HG03097 (cell line): ENCODE results near the gene SERTAD1.

ENCODE experiments used
- ATAC-seq: cut with Tn5 transposase; IDR thresholded peaks from one replicate; pipeline ENCODE4 v1.9.1; 2021; ENCODE audit not compliant: unreplicated experiment, low FRiP score

The SERTAD1 gene

DNA sequence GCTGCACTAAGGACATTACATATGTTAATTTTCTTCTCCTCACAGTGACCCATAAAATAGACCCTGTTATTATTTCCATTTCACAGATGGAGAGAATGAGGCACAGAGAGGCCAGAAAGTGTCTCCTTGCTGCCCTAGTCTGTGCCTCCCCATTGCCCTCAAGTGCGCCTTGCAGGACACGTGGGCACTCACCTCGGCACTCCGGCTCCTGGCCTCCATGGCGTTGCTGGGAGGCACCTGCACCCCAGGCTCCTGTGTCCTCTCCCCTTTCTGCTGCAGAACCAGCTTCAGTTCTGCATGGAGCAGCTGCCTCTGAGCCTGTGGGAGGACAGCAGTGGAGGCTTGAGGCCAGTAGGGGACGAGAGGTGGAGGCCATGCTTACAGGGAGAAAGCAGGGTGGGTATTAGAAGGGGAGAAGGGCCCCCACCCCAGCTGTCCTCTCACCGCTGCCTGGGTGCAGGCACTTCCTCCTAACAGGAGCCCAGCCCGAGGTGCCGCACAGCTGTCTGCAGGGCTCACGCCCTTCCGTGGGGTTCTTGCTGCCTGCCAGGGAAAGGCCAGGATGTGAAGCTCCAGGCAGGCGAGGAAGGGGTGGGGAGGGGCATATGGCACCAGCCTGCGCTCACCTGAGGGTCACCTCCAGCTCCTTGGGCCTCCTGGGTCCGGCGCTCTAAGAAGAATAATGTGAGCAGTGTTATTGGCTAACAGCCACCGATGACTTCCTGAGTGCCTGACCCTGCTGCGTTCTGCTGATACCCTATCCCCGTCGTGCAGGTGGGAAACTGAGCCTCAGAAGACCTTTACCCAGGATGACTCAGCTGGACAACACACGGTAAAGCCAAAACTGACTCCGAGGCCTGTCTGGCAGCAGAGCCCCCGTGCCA, 17.8 kb downstream of the SERTAD1 start:
- ATAC-seq: no peak

DNA sequence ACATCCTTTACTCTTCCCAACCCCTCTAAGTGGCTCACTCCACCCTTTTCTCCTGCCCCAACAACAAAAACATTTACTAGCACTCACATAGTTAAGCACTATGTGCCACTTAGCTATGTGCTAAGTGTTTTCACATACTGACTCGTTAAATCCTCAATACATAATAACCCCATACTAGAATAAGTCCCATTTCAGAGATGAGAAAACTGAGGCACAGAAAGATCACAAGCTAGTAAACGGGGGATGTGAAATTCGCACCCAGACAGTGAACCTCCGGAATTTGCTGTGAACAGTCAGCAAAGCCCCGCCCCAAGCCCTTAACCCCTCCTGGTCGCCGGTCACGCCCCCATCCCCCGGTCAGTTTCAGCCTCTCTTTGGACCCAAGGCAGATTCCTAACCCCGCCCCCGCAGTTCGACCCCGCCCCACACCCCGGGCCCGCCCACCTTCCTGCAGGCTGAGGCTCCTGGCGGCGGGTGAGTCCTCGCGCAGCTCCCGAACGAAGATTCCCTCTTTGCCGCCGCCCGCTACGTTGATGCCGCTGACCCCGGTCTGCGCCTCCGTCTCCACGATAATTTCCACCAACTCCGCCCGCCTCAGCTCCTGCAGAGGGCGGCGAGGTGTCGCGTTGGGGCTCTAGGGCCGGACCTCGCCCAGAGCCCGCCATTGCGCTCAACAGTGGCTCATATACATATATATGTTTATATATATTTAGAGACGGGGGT, 22.4 kb downstream of the SERTAD1 start:
- ATAC-seq: peak; percentile 53

DNA sequence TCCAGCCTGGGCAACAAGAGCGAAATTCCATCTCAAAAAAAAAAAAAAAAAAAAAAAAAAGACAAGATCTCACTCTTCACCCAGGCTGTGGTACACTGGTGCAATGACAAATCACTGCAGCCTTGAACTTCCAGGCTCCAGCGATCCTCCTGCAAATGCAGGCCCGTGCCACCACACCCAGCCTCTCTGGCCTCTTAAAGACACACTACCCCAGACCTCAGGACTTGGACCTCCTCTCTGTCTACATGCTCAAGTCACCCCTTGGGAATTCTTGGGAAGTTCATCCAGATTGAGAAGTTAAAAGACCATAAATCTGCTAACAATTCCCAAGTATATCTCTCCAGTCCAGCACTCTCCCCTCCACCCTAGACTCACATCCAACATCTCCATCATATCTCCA, 25.2 kb downstream of the SERTAD1 start:
- ATAC-seq: no peak

DNA sequence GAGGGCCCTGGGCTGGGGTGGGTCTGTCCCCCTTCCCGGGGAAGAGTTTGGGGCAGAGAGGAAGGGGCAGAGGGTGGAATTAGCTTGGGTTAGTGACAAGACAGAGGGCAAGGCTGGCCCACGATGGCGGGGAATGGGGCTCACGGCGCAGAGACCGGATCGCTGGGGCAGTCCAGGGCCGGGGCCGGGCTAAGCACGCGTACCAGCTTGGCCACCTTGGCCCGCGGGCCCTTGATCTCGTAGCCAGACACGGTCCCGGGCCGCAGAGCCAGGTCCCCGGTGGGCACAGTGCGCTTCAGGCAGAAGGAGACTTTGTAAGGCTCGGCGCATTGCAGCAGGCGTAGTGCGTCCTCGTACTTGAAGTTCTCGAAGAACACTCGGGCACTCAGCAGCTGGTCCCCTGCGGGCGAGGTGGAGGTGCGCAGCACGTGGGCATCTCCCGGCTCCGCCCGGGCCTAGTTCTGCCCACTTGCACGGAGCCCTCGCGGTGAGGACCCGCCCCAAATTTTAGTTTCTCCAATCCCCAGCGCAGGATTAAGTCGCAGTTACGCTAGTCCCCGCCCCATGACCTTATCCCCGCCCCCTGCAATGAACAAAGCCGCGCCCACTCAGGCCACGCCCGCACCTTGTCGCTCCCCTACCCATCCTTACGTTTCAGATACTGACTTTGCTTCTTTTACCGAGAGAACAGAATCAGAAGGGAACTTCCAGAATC, 27.2 kb downstream of the SERTAD1 start:
- no peak for ATAC-seq

DNA sequence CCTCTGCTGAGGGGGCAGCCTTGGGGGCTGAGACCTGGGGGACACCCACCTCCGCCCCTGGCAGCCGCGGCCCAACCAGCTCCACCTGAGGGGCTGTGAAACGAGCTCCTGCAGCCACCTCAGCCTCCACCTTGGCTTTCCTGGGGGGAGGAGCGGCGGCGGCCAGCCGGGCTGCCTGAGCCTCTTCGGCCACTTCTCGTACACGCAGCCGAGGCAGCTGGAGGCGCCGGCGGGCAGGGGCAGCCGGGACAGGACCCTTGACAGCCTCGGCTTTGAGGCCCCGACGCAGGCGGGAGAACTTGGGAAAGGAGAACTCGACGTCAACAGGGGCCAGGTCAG, 28.3 kb downstream of the SERTAD1 start:
- no peak for ATAC-seq

DNA sequence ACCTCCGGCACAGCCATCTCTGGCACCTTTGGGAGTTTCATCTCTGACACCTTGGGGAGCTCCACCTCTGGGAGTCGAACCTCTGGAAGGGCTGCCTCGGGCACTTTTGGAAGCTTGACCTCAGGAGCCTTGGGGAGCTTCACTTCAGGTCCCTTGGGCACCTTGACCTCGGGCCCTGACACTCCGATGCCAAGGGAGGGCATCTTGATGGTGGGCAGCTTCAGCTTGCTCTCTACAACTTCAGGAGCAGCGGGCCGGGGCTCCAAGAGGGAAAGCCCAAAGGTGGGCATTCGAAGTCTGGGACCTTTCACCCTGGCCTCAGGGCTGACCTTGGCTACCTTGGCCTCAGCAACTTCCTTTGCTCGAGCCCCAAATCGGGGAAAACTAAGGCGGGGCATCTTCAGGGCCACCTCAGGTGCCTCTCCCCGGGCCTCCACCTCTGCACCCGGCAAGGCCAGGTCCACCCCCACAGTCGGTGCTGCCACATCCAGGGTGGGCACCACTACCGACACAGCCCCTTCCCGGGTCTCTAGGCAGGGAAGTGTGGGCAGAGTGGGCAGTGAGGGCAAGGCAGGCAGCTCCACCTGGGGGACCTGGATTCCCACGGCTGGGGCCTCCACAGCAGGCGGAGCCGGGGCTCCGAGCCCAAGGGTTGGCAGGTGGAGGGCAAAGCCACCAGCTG, 28.8 kb downstream of the SERTAD1 start:
- no peak for ATAC-seq

DNA sequence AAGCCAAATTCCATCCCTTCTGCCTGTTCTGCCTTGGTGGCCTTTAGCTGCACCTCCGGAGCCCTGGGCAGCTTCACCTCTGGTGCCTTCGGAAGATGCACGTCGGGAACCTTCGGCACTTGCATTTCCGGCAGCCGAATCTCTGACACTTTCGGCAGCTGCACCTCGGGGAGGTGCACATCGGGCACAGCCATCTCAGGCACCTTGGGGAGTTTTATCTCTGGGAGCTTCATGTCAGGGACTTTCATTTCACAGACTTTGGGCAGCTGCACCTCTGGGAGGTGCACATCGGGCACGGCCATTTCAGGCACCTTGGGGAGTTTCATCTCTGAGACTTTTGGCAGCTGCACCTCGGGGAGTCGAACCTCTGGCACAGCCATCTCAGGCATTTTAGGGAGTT, 29.8 kb downstream of the SERTAD1 start:
- ATAC-seq: no peak

DNA sequence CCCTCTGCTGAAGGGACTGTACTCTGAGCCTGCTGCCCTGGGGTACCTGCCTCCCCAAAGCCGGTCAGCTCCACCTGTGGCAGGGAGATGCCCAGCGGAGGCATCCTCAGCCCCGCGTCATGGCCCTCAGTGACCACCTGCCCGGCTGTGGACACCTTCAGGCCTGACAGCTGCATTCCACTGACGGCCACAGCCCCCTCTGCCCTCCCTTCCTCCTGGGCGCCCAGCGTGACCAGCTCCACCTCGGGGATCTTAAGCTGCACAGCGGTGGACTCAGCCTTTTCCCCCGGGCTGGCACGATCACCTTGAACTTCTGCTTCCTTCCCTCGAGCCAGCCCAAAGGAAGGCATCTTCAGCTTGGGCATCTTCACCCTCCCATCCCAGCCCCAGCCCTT, 31.0 kb downstream of the SERTAD1 start:
- no peak for ATAC-seq

DNA sequence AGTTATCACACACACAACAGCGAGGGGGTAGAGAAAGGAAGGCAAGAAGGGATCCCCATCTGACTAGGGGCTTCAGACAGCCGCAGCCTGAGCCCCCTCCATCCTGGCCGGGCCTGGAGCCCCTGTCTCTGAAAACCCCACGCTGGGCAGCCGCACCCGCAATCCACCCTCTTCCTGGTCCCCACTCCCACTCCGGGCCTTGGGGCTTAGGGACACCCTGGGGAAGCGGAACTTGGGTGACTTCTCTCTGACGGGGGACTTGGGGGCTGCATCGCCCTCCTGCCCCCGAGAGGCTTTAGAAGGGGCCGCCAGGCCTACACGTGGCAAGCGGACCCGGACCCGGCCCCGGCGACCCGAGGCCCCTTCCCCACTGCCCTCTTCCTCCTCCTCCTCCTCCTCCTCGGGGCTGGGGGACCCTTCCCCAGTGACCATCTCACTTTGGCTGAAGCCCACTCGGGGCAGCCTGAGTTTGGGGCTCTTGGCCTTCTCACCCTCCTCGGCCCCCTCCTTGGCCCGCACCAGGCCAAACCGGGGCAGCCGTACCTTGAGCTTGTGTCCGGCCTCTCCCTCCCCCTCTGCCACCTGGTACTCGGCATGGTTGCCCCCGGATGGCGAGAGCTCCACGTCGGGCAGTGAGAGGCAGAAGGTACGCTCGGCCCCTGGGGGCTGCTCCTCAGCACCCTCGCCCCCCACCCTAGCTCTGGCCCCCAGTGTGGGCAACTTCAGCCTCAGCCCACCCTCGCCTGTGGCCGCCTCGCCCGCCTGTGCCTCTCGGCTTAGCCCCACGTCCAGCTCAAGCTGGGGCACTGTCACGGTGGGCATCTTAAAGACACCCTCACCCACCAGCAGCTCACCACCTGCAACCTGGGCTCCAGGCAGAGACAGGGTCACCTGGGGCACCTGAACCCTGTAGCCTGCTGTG, 31.6 kb downstream of the SERTAD1 start:
- no peak for ATAC-seq

DNA sequence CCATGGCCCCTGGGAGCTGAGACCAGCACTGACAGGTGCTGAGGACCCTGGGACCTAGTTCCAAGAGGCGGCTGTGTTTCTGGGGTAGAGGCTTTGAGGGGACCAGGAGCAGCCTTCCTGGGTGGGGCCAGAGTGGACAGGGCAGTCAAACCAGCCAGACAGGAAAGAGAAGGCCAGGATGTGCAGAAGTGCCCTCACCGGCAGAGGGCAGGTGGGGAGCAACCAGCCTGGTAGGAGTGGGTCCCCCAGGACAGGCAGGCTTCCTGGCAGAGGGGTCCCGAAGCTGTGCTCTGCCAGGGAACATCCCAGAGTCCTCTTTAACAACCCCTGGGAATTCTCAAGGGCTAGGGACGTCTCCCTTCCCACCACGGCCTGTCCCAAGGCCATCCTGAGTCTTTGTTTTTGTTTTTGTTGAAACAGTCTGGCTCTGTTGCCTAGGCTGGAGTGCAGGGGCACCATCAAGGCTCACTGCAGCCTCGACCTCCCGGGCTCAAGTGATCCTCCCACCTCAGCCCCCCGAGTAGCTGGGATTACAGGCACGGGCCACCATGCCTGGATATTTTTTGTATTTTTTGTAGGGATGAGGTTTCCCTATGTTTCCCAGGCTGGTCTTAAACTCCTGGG, 32.8 kb downstream of the SERTAD1 start:
- ATAC-seq: no peak

DNA sequence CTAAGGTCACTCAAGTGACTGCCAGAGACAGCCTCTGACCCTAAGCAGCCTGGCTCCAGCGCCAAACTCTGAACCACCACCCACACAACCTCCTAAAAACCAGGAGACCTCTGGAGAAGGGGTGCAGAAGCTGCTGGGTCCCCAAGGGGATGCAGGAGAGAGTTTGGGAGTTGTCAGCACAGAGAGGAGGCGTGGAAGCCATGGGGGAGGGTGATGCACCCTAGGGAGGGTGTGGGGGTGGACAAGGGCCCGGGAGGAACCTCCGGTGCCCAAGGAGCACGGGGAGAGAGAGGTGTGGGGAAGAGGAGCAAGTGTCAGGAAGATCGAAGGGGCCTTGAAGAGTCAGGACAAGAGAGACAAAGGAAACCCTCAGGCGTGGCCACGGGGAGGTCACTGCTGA, 33.7 kb downstream of the SERTAD1 start:
- no peak for ATAC-seq

DNA sequence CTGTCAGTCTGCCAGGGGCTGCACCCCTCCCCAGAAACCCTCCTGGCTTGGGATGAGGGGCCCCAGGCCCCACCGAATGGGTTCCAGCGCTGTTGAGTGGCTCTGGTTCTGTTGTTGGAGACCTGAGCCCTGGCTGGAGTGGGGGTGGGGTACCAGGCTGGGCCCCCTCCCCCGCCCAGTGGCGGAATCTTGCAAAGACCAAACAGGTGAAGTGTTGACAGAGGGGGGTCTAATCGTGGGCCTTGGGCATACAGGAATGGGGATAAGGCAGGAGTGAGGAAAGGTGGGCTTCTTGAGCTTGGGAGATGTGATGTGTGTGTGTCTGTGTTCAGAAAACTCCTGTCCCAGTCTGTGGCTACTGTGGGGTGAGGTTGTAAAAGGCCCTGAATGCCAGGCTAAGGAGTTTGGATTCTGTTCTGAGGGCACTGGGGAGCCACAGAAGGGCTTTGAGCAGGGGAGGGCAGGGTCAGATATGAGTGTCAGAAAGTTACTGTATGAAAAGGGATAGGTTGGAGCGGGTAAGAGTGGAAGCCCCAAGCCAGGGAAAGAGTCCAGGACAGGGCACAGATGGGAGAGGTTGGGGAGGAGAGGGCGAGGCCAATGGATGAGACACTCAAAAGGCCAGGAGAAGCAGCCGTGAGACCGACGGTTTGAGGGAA, 35.6 kb downstream of the SERTAD1 start, which contains the start of gene HIPK4:
Gene HIPK4 (minus strand): TSS at position 98 of the 659 bp plus-strand sequence. CDS start 279 bp downstream, outside the sequence.
- no peak for ATAC-seq

DNA sequence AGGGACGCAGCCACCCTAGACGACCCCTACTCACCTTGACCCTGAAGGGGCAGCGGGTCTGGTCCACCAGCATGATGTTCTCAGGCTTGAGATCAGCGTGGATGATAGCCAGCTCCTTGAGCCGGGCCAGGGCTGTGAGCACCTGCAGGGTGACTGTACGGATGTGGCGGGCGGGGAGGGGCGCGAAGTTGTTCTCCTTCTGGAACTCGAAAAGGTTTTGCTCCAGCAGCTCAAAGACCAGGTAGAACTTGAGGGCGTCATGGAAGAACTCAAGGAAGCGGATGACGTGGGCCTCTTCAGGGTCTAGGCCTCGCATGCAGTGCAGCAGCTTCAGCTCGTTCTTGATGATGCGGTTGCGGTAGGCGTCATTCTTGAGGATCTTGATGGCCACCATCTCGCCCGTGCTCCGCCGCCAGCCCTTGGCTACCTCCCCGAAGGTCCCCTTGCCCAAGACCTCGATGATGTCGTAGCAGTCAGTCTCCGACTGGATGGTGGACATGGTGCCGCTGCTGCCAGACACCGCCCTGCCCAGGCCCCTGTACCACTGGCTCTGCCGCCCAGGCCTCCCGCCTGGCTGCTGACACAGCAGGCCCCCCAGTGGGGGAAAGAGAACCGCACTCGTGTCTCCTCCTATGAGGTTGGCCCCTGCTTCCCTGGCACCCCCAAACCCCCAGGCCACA, 36.2 kb downstream of the SERTAD1 start:
- ATAC-seq: no peak

DNA sequence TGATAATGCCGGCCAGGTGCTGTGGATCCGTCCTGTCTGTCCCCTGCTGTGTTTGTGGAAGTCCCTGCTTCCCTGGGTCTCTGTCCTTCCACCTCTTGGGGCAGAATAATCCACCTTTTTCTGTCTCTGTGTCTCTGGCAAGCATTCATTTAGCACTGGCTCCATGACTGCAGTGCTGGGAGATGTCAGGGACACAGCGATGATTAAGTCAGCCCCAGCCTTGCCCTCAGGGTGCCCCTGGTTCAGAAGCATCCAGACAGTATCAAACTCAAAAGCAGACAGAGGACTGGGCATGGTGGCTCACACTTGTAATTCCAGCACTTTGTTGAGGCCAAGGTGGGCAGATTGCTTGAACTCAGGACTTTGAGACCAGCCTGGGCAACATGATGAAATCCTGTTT, 37.3 kb downstream of the SERTAD1 start:
- no peak for ATAC-seq

DNA sequence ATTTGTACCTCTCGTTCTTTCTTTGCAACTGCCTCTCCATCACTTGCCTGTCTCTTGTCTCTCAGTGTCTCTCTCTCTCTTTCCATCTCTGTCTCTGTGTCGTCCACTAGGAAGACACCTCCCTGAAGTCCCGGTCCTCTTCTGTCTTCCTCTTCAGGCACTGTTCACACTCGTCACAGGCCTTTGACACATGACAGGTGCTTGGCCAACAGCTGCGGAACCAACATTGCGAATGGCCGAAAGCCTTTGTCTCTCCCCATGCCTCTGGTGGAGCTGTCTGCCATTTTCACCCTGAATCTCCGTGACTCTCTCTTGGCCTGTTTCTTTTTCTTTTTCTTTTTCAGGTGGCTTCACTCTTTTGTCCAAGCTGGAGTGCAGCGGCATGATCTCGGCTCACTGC, 38.6 kb downstream of the SERTAD1 start:
- no peak for ATAC-seq

DNA sequence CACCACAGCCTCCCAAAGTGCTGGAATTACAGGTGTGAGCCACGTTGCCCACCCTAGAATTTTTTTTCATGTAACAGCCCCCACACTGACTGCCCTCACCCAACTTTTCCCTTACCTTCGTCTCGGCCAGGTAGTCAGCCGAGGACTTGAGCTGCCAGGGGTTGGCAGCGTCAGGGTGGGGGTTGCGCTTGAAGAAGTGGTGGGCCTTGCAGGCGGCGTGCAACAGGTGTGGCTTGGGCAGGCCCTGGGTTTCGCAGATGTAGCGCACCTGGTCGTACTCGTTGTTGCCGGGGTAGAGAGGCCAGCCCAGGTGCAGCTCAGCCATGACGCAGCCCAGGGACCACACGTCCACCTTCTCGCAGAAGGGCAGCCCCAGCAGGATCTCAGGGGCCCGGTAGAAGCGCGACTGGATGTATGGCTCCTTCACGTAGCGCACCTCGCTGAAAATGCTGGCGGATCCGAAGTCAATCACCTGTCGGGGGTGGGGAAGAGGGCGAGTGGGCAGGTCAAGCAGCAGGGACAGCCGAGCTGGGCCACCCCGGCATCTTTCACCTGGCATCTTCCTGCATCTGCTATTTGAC, 42.0 kb downstream of the SERTAD1 start:
- no peak for ATAC-seq

DNA sequence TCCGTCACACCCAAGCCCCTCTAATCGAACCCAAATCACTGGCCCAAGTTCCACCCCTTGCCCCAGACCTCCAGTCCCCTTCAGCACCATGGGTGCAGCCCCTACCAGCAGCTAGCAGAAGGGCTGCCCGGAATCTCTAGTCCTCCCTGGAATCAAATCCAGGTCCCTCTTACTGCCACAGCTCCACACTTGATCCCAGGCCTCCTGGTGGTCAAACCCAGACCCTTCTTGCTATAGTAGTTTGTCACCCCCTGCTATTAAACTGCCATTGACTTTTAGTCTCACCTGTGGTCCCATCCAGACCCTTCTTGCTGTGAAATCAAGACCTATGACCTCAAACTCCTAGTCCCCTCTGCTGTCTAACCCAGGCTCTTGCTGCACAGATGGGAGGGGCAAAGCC, 44.5 kb downstream of the SERTAD1 start:
- no peak for ATAC-seq
